Measurements from ENCODE around the gene GRIP1. TPM values are rescaled to one million over a fixed set of nuclear protein-coding genes. Genes with fewer than 3 reads are reported as not detected.

GRIP1 gene
- total and polyA plus RNA-seq, 2 donors from 2014 or later, result 3.9 to 18.4 TPM

DNA sequence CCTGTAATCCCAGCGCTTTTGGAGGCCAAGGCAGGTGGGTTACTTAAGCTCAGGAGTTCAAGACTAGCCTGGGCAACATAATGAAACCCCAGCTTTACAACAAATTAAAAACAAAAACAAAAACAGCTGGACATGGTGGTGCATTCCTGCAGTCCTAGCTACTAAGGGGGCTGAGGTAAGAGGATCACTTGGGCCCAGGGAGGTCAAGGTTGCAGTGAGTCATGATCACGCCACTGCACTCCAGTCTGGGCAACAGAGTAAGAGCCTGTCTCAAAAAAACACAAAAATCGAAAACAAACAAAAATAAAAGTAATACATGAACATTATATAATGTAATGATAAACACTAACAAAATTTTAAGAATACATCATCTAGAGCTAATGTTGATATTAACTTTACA is 46.2 kb upstream of the GRIP1 start:
- FAIRE-seq, result no peak
- no peak overlapping the region for H3K27ac ChIP-seq (ENCODE audit: low read depth in 2 of 2, low read length in 2 of 2)
- H3K9me3 ChIP-seq (ENCODE audit: control insufficient read depth in 2 of 3, insufficient read depth in 1 of 3, low read length in 3 of 3), result no peaks in the 10 kb centered on the region
- intact Hi-C loops (cut with DNase I), result no loop called here
- no peak for DNase-seq
- no peaks in the 10 kb centered on the region for H3K27me3 ChIP-seq (ENCODE audit: control insufficient read depth, insufficient read depth, low read length)
- H3K4me1 ChIP-seq (ENCODE audit: control insufficient read depth in 2 of 3, insufficient read depth in 2 of 3, low read depth in 1 of 3, low read length in 3 of 3), result no peaks in the 10 kb centered on the region
- no peak overlapping the region for H3K9ac ChIP-seq (ENCODE audit: low read length in 3 of 3)
- no peaks in the 10 kb centered on the region for H3K36me3 ChIP-seq (ENCODE audit: control insufficient read depth in 2 of 3, insufficient read depth in 3 of 3, low read length in 3 of 3)
- TF ChIP-seq, protein P1, sequence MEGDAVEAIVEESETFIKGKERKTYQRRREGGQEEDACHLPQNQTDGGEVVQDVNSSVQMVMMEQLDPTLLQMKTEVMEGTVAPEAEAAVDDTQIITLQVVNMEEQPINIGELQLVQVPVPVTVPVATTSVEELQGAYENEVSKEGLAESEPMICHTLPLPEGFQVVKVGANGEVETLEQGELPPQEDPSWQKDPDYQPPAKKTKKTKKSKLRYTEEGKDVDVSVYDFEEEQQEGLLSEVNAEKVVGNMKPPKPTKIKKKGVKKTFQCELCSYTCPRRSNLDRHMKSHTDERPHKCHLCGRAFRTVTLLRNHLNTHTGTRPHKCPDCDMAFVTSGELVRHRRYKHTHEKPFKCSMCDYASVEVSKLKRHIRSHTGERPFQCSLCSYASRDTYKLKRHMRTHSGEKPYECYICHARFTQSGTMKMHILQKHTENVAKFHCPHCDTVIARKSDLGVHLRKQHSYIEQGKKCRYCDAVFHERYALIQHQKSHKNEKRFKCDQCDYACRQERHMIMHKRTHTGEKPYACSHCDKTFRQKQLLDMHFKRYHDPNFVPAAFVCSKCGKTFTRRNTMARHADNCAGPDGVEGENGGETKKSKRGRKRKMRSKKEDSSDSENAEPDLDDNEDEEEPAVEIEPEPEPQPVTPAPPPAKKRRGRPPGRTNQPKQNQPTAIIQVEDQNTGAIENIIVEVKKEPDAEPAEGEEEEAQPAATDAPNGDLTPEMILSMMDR (IDR thresholded peaks at IDR 0.05; ENCODE audit: borderline replicate concordance, extremely low read depth, insufficient read depth), result no peak
- no peak overlapping the region for H3K4me3 ChIP-seq (ENCODE audit: low read length in 3 of 3)

DNA sequence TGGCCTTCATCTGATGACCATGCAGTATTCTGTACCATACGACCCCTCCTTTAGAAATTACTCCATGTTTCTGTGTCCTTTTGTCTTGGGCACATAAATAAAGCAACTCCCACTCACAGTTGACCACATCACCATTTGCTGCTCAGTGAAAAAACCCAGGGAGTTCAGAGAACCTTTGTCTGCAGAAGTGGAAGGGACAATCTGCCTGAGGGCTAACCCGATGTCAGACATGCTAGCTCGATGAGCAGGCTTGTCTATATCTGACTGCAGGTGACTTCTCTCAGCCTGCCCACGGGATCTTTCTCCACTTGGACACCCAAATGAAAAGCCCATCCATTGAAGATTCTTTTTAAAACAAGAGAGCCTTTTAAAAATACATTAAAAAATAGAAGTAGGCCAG is 45.7 kb upstream of the GRIP1 start:
- intact Hi-C loops (cut with DNase I), result no loop called here
- TF ChIP-seq, protein P1 (IDR thresholded peaks at IDR 0.05; ENCODE audit: borderline replicate concordance, extremely low read depth, insufficient read depth), result no peak
- DNase-seq, result peak in 1 of 5 donors; percentile 27
- Histone ChIP-seq H3K36me3 (ENCODE audit: control insufficient read depth in 2 of 3, insufficient read depth in 3 of 3, low read length in 3 of 3) (no peaks in the 10 kb centered on the region), H3K9ac (ENCODE audit: low read length in 3 of 3) (no peak overlapping the region), H3K4me1 (ENCODE audit: control insufficient read depth in 2 of 3, insufficient read depth in 2 of 3, low read depth in 1 of 3, low read length in 3 of 3) (no peaks in the 10 kb centered on the region), H3K9me3 (ENCODE audit: control insufficient read depth in 2 of 3, insufficient read depth in 1 of 3, low read length in 3 of 3) (no peaks in the 10 kb centered on the region), H3K27me3 (ENCODE audit: control insufficient read depth, insufficient read depth, low read length) (no peaks in the 10 kb centered on the region), H3K27ac (ENCODE audit: low read depth in 2 of 2, low read length in 2 of 2) (no peak overlapping the region), H3K4me3 (ENCODE audit: low read length in 3 of 3) (no peak overlapping the region)
- FAIRE-seq, result no peak

DNA sequence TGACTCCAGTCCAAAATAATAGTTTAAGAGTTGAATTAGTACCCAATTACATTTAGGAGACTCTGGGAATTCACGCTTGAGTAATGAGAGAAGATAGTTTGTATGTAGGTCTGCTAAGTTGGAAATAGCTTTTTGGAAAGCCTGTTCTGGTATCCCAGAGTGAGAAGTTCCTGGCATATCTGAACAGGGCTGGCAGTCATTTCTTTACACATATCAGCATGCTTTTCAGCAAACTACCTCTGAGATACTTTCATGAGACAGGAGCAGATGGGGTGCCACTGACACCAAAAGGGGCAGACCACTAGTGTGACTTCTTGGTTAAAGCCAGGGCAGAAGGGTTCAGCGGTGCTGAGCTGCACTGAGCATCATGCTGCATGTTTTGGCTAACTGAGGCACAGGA is 45.1 kb upstream of the GRIP1 start:
- H3K4me3 ChIP-seq (ENCODE audit: low read length in 3 of 3), result no peak overlapping the region
- TF ChIP-seq, protein P1 (IDR thresholded peaks at IDR 0.05; ENCODE audit: borderline replicate concordance, extremely low read depth, insufficient read depth), result no peak
- intact Hi-C loops (cut with DNase I), result no loop called here
- H3K4me1 ChIP-seq (ENCODE audit: control insufficient read depth in 2 of 3, insufficient read depth in 2 of 3, low read depth in 1 of 3, low read length in 3 of 3), result no peaks in the 10 kb centered on the region
- no peaks in the 10 kb centered on the region for H3K9me3 ChIP-seq (ENCODE audit: control insufficient read depth in 2 of 3, insufficient read depth in 1 of 3, low read length in 3 of 3)
- no peak for FAIRE-seq
- no peaks in the 10 kb centered on the region for H3K27me3 ChIP-seq (ENCODE audit: control insufficient read depth, insufficient read depth, low read length)
- H3K9ac ChIP-seq (ENCODE audit: low read length in 3 of 3), result no peak overlapping the region
- no peaks in the 10 kb centered on the region for H3K36me3 ChIP-seq (ENCODE audit: control insufficient read depth in 2 of 3, insufficient read depth in 3 of 3, low read length in 3 of 3)
- no peak overlapping the region for H3K27ac ChIP-seq (ENCODE audit: low read depth in 2 of 2, low read length in 2 of 2)
- no peak for DNase-seq

DNA sequence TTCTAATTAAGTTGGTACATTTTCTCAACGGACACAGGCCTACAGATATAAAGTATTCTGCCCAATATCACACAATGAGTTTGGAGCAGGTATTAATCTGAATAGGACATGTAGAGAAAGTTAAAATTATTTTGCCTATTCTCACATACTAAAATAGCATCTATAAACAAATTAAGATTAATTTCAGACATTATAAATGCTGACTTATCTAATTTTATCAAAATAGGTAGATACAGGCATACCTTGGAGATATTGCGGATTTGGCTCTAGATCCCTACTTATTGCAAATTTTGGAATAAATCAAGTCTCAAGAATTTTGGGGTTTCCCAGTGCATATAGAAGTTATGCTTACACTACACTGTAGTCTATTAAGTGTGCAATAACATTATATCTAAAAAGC is 41.0 kb upstream of the GRIP1 start:
- intact Hi-C loops (cut with DNase I), result no loop called here
- TF ChIP-seq, protein P1 (IDR thresholded peaks at IDR 0.05; ENCODE audit: borderline replicate concordance, extremely low read depth, insufficient read depth), result no peak
- H3K27ac ChIP-seq (ENCODE audit: low read depth in 2 of 2, low read length in 2 of 2), result no peak overlapping the region
- no peaks in the 10 kb centered on the region for H3K36me3 ChIP-seq (ENCODE audit: control insufficient read depth in 2 of 3, insufficient read depth in 3 of 3, low read length in 3 of 3)
- DNase-seq, result no peak
- H3K9me3 ChIP-seq (ENCODE audit: control insufficient read depth in 2 of 3, insufficient read depth in 1 of 3, low read length in 3 of 3), result no peaks in the 10 kb centered on the region
- H3K27me3 ChIP-seq (ENCODE audit: control insufficient read depth, insufficient read depth, low read length), result no peaks in the 10 kb centered on the region
- no peak overlapping the region for H3K4me3 ChIP-seq (ENCODE audit: low read length in 3 of 3)
- FAIRE-seq, result no peak
- H3K4me1 ChIP-seq (ENCODE audit: control insufficient read depth in 2 of 3, insufficient read depth in 2 of 3, low read depth in 1 of 3, low read length in 3 of 3), result no peaks in the 10 kb centered on the region
- H3K9ac ChIP-seq (ENCODE audit: low read length in 3 of 3), result no peak overlapping the region
